ENCODE measurements around the gene ME1.

Gene ME1

GRCh38 chr6:83443516-83443915 lies 12.7 kb upstream of the ME1 start:
- Histone ChIP-seq H3K79me2 (ENCODE audit: low read length) (no peaks in the 10 kb centered on the region), H3K4me1 (ENCODE audit: low read length) (peaks cover 2% of the 10 kb centered on the region; the same call in 1 of the 2 replicates), H3F3A (ENCODE audit: insufficient read depth, low read length) (no peaks in the 10 kb centered on the region), H2AFZ (ENCODE audit: low read length) (no peak overlapping the region), H3K36me3 (replicated peaks; ENCODE audit: insufficient read depth, low read length) (no peaks in the 10 kb centered on the region), H3K4me2 (ENCODE audit: low read depth, low read length) (no peak overlapping the region), H3K9me3 (replicated peaks; ENCODE audit: insufficient read depth, low read length) (no peaks in the 10 kb centered on the region), H3K27me3 (replicated peaks; ENCODE audit: insufficient read depth, low read length) (no peaks in the 10 kb centered on the region), H4K20me1 (ENCODE audit: insufficient read depth, low read length) (no peaks in the 10 kb centered on the region), H3K27ac (ENCODE audit: low read length) (no peak overlapping the region), H3K4me3 (ENCODE audit: low read length) (no peak overlapping the region), H3K9me2 (replicated peaks; ENCODE audit: insufficient read depth, low read length) (no peaks in the 10 kb centered on the region), H3K9ac (ENCODE audit: low read length) (no peak overlapping the region)
- DNase-seq, result no peak
- TF ChIP-seq CTCF (IDR thresholded peaks at IDR 0.05; ENCODE audit: low read length), result no peak
- TF ChIP-seq EZH2phosphoT487 (IDR thresholded peaks at IDR 0.05; ENCODE audit: low read length), result no peak
- no peak for TF ChIP-seq EZH2 (optimal IDR thresholded peaks at IDR 0.05; ENCODE audit: low read depth, low read length)

- H3K9me3 ChIP-seq (replicated peaks; ENCODE audit: insufficient read depth, low read length), result no peaks in the 10 kb centered on the region
- H3F3A ChIP-seq (ENCODE audit: insufficient read depth, low read length), result no peaks in the 10 kb centered on the region
- no peak overlapping the region for H3K9ac ChIP-seq (ENCODE audit: low read length)
- H3K27me3 ChIP-seq (replicated peaks; ENCODE audit: insufficient read depth, low read length), result no peaks in the 10 kb centered on the region
- H3K79me2 ChIP-seq (ENCODE audit: low read length), result no peaks in the 10 kb centered on the region
- H2AFZ ChIP-seq (ENCODE audit: low read length), result no peak overlapping the region
- H4K20me1 ChIP-seq (ENCODE audit: insufficient read depth, low read length), result no peaks in the 10 kb centered on the region
- no peaks in the 10 kb centered on the region for H3K9me2 ChIP-seq (replicated peaks; ENCODE audit: insufficient read depth, low read length)
- peaks cover 2% of the 10 kb centered on the region; the same call in 1 of the 2 replicates for H3K4me1 ChIP-seq (ENCODE audit: low read length)
- DNase-seq, result no peak
- no peak for TF ChIP-seq CTCF (IDR thresholded peaks at IDR 0.05; ENCODE audit: low read length)
- TF ChIP-seq EZH2phosphoT487 (IDR thresholded peaks at IDR 0.05; ENCODE audit: low read length), result no peak
- no peak for TF ChIP-seq EZH2 (optimal IDR thresholded peaks at IDR 0.05; ENCODE audit: low read depth, low read length)
- H3K4me2 ChIP-seq (ENCODE audit: low read depth, low read length), result no peak overlapping the region
- H3K36me3 ChIP-seq (replicated peaks; ENCODE audit: insufficient read depth, low read length), result no peaks in the 10 kb centered on the region
- H3K27ac ChIP-seq (ENCODE audit: low read length), result no peak overlapping the region
- H3K4me3 ChIP-seq (ENCODE audit: low read length), result no peak overlapping the region
Measured at GRCh38 chr6:83442752-83443151, 11.9 kb upstream of the ME1 start.

GRCh38 chr6:83439201-83439600 lies 8.3 kb upstream of the ME1 start:
- Histone ChIP-seq H3K9ac (ENCODE audit: low read length) (no peak overlapping the region), H3F3A (ENCODE audit: insufficient read depth, low read length) (peaks cover under 1% of the 10 kb centered on the region; the same call in 1 of the 2 replicates), H3K9me3 (replicated peaks; ENCODE audit: insufficient read depth, low read length) (no peaks in the 10 kb centered on the region), H3K4me3 (ENCODE audit: low read length) (no peak overlapping the region), H3K79me2 (ENCODE audit: low read length) (no peaks in the 10 kb centered on the region), H3K4me2 (ENCODE audit: low read depth, low read length) (no peak overlapping the region), H2AFZ (ENCODE audit: low read length) (no peak overlapping the region), H3K36me3 (replicated peaks; ENCODE audit: insufficient read depth, low read length) (no peaks in the 10 kb centered on the region), H3K9me2 (replicated peaks; ENCODE audit: insufficient read depth, low read length) (no peaks in the 10 kb centered on the region), H3K27me3 (replicated peaks; ENCODE audit: insufficient read depth, low read length) (no peaks in the 10 kb centered on the region), H4K20me1 (ENCODE audit: insufficient read depth, low read length) (no peaks in the 10 kb centered on the region), H3K4me1 (ENCODE audit: low read length) (peaks cover 3% of the 10 kb centered on the region; the same call in 1 of the 2 replicates), H3K27ac (ENCODE audit: low read length) (no peak overlapping the region)
- no peak for DNase-seq
- TF ChIP-seq CTCF (IDR thresholded peaks at IDR 0.05; ENCODE audit: low read length), result no peak
- no peak for TF ChIP-seq EZH2 (optimal IDR thresholded peaks at IDR 0.05; ENCODE audit: low read depth, low read length)
- TF ChIP-seq EZH2phosphoT487 (IDR thresholded peaks at IDR 0.05; ENCODE audit: low read length), result no peak
